Upper lobe of left lung (tissue), 6 donors: ENCODE measurements around the gene PRPS2. TPM values are rescaled to one million over a fixed set of nuclear protein-coding genes. Genes with fewer than 3 reads are reported as not detected.

ENCODE experiments used
- ATAC-seq, 2 donors: fragments of 200-7000 bp; cut with Tn5 transposase; one replicate each; pipeline ENCODE4 v1.9.1; 2022; ENCODE audit warnings: mild to moderate bottlenecking in 2 of 2, moderate library complexity in 2 of 2; ENCODE audit not compliant: low FRiP score in 2 of 2
- DNase-seq, 2 donors: peaks; one replicate each; pipeline ENCODE4 v3.0.0-alpha.2; 2019 to 2020
- H3K27ac ChIP-seq, 4 donors: fragments of 200-600 bp; sonication (generic); one replicate each; pipeline ENCODE4 v1.5.1; 2016 to 2019
- H3K27me3 ChIP-seq, 4 donors: fragments of 200-600 bp; sonication (generic); one replicate each; pipeline ENCODE4 v1.5.1; 2017 to 2019
- H3K36me3 ChIP-seq, 4 donors: fragments of 200-600 bp; sonication (generic); one replicate each; pipeline ENCODE4 v1.5.1; 2016 to 2019
- H3K4me1 ChIP-seq, 4 donors: fragments of 200-600 bp; sonication (generic); one replicate each; pipeline ENCODE4 v1.5.1; 2018 to 2019
- H3K4me3 ChIP-seq, 4 donors: fragments of 200-600 bp; sonication (generic); one replicate each; pipeline ENCODE4 v1.5.1; 2017 to 2019; ENCODE audit warnings: mild to moderate bottlenecking in 2 of 4, moderate library complexity in 1 of 4
- H3K9me3 ChIP-seq, 4 donors: fragments of 200-600 bp; sonication (generic); one replicate each; pipeline ENCODE4 v1.5.1; 2018 to 2019
- CTCF ChIP-seq, 6 experiments: fragments of 450-650 bp in 4 of 6; fragments of 200-600 bp in 2 of 6; sonication (generic) in 2 of 6; IDR thresholded peaks; one replicate each; pipeline ENCODE4 v1.5.1; 2016 to 2019; ENCODE audit warnings: antibody characterized with exemption in 6 of 6
- EP300 ChIP-seq, 4 donors: sonication (generic); formaldehyde crosslinking; IDR thresholded peaks; one replicate each; pipeline ENCODE4 v1.5.1; 2017; ENCODE audit warnings: antibody characterized with exemption in 4 of 4, control low read depth in 2 of 4
- POLR2A ChIP-seq, 4 donors: fragments of 450-650 bp; IDR thresholded peaks; one replicate each; pipeline ENCODE4 v1.5.1; 2016 to 2017; ENCODE audit warnings: antibody characterized with exemption in 4 of 4, mild to moderate bottlenecking in 2 of 4
- POLR2AphosphoS5 ChIP-seq, 2 donors: sonication (generic); formaldehyde crosslinking; IDR thresholded peaks; one replicate each; pipeline ENCODE4 v1.5.1; 2017; ENCODE audit warnings: antibody characterized with exemption in 2 of 2
- WGBS, 2 donors: methylation state at CpG; one replicate each; pipeline ENCODE4 v1.1.5; 2017 to 2018; 5-methylcytosine and 5-hydroxymethylcytosine counted together
- total RNA-seq, 6 donors: library from RNA; depleted of rRNA in 4 of 6; stranded (reverse); fragments of >200 nt in 4 of 6; gene quantifications; one replicate each; pipeline versions ENCODE4 v1.1.0 to v1.2.1, GENCODE V29; 2016 to 2021
- donor health status: DM: no; HTN: no; CAD: no; lungs with moderate emphysema.
- donor health status: DM: no; HTN: yes; CAD: no; lungs with severe emphysema.

The PRPS2 gene
- total RNA-seq, 6 donors from 2014 or later = 5.2 to 27.4 (median 22.6) TPM

- Histone ChIP-seq H3K4me1 (no peaks in the 10 kb centered on the region), H3K9me3 (peaks cover 0 to 11% (median 0%) of the 10 kb centered on the region in 4 donors), H3K27ac (no peak overlapping the region), H3K36me3 (no peaks in the 10 kb centered on the region), H3K4me3 (no peak overlapping the region), H3K27me3 (no peaks in the 10 kb centered on the region)
- TF ChIP-seq POLR2AphosphoS5 (IDR thresholded peaks at IDR 0.05) = no peak
- TF ChIP-seq EP300 (IDR thresholded peaks at IDR 0.05) = no peak
- no peak for DNase-seq
- ATAC-seq = no peak
- 57 to 71% methylated on average over 4 of the region's 4 CpGs for WGBS, 2 donors
These were observed 77.5 kb downstream of the PRPS2 start for GRCh38 chrX:12868747-12869146.

GRCh38 chrX:12871257-12871656 is 80.0 kb downstream of the PRPS2 start:
- H3K4me1 ChIP-seq = no peaks in the 10 kb centered on the region
- TF ChIP-seq POLR2A (IDR thresholded peaks at IDR 0.05) (no peak), CTCF (IDR thresholded peaks at IDR 0.05) (no peak), EP300 (IDR thresholded peaks at IDR 0.05) (no peak), POLR2AphosphoS5 (IDR thresholded peaks at IDR 0.05) (no peak)
- H3K9me3 ChIP-seq = no peaks in the 10 kb centered on the region
- 64 to 72% methylated on average over 6 of the region's 6 CpGs for WGBS, 2 donors
- DNase-seq (no peak), ATAC-seq (no peak)
- no peak overlapping the region for H3K4me3 ChIP-seq
- H3K27ac ChIP-seq = no peak overlapping the region
- no peaks in the 10 kb centered on the region for H3K36me3 ChIP-seq
- H3K27me3 ChIP-seq = no peaks in the 10 kb centered on the region

- Histone ChIP-seq H3K27ac (no peak overlapping the region), H3K9me3 (no peaks in the 10 kb centered on the region), H3K36me3 (no peaks in the 10 kb centered on the region), H3K27me3 (no peaks in the 10 kb centered on the region), H3K4me1 (peaks cover 0 to 3% (median 0%) of the 10 kb centered on the region in 4 donors), H3K4me3 (no peak overlapping the region)
- ATAC-seq (no peak), DNase-seq (no peak)
- 84 to 88% methylated on average over 4 of the region's 4 CpGs for WGBS, 2 donors
- TF ChIP-seq POLR2AphosphoS5 (IDR thresholded peaks at IDR 0.05) (no peak), EP300 (IDR thresholded peaks at IDR 0.05) (no peak), POLR2A (IDR thresholded peaks at IDR 0.05) (no peak), CTCF (IDR thresholded peaks at IDR 0.05) (no peak)
These were observed 81.5 kb downstream of the PRPS2 start for GRCh38 chrX:12872741-12873140.

Other genes with a start within 250 kb of the PRPS2 start
- 1 to 10 TPM in 5 of 6 donors, under 1 TPM in 1; 0.67 to 5.5 (median 1.6) TPM for gene TLR7, start 75.7 kb downstream of the PRPS2 start, total RNA-seq
- 10 to 100 TPM in 3 of 6 donors, 1 to 10 TPM in 3; 2.3 to 24.5 (median 9.3) TPM for gene TLR8, start 115.2 kb downstream of the PRPS2 start, total RNA-seq
- gene TMSB4X, start 183.7 kb downstream of the PRPS2 start, total RNA-seq = 1,000 to 10,000 TPM; 2,646 to 6,090 (median 4,792) TPM